GM12865 (cell line): ENCODE results near the gene STX1A.
A peak's percentile ranks its signal among the peaks of the same experiment; 100 is the strongest.

ENCODE experiments used
- DNase-seq: peaks from one replicate; pipeline ENCODE4 v3.0.0; 2010; ENCODE audit warnings: low read depth
- H3K4me3 ChIP-seq: 2 replicates; pipeline ENCODE4 v1.5.1; 2011; ENCODE audit warnings: mild to moderate bottlenecking, low read depth, low read length, control low read depth
- TF ChIP-seq, protein P1 (sequence below): IDR thresholded peaks from 2 replicates; pipeline ENCODE4 v1.5.1; 2011; ENCODE audit warnings: low read length, control low read depth, low read depth, inconsistent platforms; ENCODE audit not compliant: insufficient read depth; ENCODE audit errors: missing control alignments

Gene STX1A

DNA sequence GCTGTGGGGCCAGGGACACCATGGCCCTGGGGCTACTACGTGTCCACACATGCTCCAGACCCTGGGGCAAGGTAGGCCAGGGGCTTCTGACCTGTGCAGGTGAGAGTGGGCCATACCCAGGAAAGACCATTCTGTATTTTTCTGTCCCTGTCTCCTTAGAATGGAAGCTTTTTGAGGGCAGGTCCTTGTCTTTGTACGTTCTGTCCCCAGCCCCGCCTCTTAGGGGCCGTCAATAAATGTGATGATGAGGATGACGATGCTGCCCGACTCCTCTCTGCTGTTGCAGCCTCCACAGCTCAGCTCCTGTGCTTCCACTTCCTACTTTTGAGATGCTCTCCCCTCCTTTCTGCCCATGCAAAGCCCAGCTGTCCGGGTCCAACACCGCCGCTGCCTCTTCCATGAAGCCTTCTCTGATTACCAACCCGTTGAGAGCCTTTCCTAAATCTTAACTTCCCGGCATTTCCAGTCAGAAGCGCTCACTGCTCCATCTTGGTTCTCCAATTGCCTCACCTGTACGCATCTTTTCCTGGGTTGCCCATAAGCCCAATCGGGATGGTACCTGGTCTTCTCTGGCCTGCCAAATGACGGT, 47.5 kb downstream of the STX1A start:
- no peak for DNase-seq
- no peak overlapping the region for H3K4me3 ChIP-seq
- TF ChIP-seq, protein P1, sequence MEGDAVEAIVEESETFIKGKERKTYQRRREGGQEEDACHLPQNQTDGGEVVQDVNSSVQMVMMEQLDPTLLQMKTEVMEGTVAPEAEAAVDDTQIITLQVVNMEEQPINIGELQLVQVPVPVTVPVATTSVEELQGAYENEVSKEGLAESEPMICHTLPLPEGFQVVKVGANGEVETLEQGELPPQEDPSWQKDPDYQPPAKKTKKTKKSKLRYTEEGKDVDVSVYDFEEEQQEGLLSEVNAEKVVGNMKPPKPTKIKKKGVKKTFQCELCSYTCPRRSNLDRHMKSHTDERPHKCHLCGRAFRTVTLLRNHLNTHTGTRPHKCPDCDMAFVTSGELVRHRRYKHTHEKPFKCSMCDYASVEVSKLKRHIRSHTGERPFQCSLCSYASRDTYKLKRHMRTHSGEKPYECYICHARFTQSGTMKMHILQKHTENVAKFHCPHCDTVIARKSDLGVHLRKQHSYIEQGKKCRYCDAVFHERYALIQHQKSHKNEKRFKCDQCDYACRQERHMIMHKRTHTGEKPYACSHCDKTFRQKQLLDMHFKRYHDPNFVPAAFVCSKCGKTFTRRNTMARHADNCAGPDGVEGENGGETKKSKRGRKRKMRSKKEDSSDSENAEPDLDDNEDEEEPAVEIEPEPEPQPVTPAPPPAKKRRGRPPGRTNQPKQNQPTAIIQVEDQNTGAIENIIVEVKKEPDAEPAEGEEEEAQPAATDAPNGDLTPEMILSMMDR = no peak

- no peak overlapping the region for H3K4me3 ChIP-seq
- TF ChIP-seq, protein P1 = no peak
- DNase-seq = no peak
Measured at GRCh38 chr7:73671322-73671661, 48.2 kb downstream of the STX1A start.

DNA sequence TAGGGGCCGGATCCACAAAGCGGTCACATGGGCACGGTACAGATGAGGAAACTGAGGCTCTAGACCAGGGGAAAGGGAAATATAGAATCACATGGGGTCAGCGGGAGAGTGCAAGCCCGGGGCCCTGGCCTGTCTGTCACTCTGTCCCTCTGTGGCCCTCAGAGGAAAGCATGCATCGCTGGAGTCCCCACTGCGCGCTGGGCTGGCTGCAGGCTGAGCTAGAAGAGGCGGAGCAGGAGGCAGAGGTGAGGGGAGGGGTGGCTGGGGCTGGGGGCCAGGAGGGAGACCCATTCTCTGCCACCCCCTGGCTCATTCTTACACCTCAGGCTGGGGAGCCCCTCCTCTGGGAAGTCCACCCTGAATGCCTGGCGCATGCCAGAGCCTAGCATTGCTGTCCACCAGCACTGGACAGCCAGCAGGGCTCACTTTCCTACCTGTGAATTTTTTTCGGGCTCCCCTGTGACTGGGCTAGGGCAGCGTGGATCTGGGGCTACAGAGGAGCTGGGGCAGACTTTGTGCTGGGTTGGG, 49.5 kb downstream of the STX1A start:
- no peak for DNase-seq
- TF ChIP-seq, protein P1 = no peak

GRCh38 chr7:73669288-73669701, 50.2 kb downstream of the STX1A start:
- TF ChIP-seq, protein P1 = no peak
- DNase-seq = no peak
- H3K4me3 ChIP-seq = no peak overlapping the region

More for the DNA sequence above, 49.5 kb downstream of the STX1A start:
- H3K4me3 ChIP-seq = no peak overlapping the region

DNA sequence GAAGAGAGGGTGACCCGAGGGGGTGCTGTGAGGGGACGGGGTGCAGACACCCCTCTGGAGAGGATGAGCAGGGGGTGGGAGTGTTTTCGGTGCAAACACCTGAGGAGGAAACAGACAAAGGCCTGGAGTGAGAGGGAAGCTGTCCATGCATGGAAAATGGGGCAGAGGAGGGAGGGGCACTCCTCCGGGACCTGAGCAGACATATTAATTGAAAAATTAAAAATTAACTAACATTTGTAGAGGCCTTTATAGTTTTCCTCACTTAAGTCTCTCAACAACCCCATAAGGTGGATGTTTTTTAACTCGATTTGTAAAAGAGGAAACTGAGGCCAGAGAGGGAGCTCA, 50.6 kb downstream of the STX1A start:
- H3K4me3 ChIP-seq = no peak overlapping the region
- TF ChIP-seq, protein P1 = no peak
- no peak for DNase-seq

- TF ChIP-seq, protein P1 = no peak
- DNase-seq = no peak
- H3K4me3 ChIP-seq = peak overlapping the region; percentile 26
Measured at GRCh38 chr7:73668103-73668885, 51.2 kb downstream of the STX1A start.
